ENCODE data around the gene SLC25A44. TPM values are rescaled to one million over a fixed set of nuclear protein-coding genes. Genes with fewer than 3 reads are reported as not detected.

Gene SLC25A44
- total RNA-seq, 5 donors from 2014 or later (not counting 1 experiment from before 2014, with no cell fraction given) = 16.8 to 24.5 (median 21.4) TPM

GRCh38 chr1:156247460-156248322 is 53.8 kb downstream of the SLC25A44 start, which contains the start of gene PAQR6:
PAQR6 (minus strand) TSS chr1:156248056; CDS start chr1:156246731, 1,325 bp downstream.
- Histone ChIP-seq H3K9me3 (no peaks in the 10 kb centered on the region), H3K4me3 (ENCODE audit: control insufficient read depth in 1 of 2, extremely low read depth in 1 of 2, low read length in 1 of 2) (no peak within 1 kb of the TSS), H3K27me3 (replicated peaks in 1 of 2; ENCODE audit: control insufficient read depth in 2 of 2, extremely low read depth in 1 of 2, insufficient read depth in 2 of 2, low read length in 1 of 2) (peaks cover 0 to 6% of the 10 kb centered on the region in 2 experiments), H3K4me1 (ENCODE audit: control insufficient read depth in 1 of 2, extremely low read depth in 1 of 2, insufficient read depth in 2 of 2, low read length in 2 of 2) (peaks cover 4 to 31% of the 10 kb centered on the region in 2 experiments), H3K36me3 (ENCODE audit: control insufficient read depth in 2 of 2, extremely low read depth in 1 of 2, insufficient read depth in 1 of 2, low read length in 1 of 2) (peaks cover 10 to 27% of the 10 kb centered on the region in 2 donors), H3K27ac (ENCODE audit: low read length) (no peak within 1 kb of the TSS)
- no peaks in the 10 kb centered on the region for H3K9me3 Mint-ChIP-seq
- POLR2A ChIA-PET = no interaction called here
- no peak for ATAC-seq (replicated peaks in 1 of 4)
- WGBS (ENCODE audit: insufficient coverage) = 89% methylated on average over 9 of the region's 16 CpGs
- peaks cover 13 to 40% (median 16%) of the 10 kb centered on the region in 3 donors for H3K4me1 Mint-ChIP-seq
- H3K27me3 Mint-ChIP-seq = no peaks in the 10 kb centered on the region
- CTCF ChIA-PET = no interaction called here
- peaks cover 8% of the 10 kb centered on the region for H3K36me3 Mint-ChIP-seq
- peak within 1 kb of the TSS in 1 of 2 donors; percentile 31 for H3K27ac Mint-ChIP-seq
- DNase-seq = no peak
- peak within 1 kb of the TSS in 1 of 3 donors; percentile 6 for H3K4me3 Mint-ChIP-seq

DNA sequence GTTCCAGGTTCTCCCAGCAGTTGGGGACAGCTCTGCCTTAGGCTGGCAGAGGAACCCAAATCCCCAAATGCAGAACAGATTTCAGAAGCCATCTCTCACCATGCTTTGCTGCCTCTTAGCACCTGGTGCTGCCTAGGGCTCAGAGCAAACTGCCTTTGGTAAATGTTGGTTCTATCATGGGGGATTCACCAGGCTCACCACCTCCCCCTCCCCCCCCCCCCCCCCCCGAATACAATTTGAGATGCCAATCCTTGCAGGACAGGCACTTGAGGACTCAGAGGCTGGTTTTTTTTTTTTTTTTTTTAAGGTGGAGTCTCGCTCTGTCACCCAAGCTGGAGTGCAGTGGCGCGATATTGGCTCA is 54.4 kb downstream of the SLC25A44 start:
- Histone ChIP-seq H3K9me3 (no peaks in the 10 kb centered on the region), H3K36me3 (ENCODE audit: control insufficient read depth in 2 of 2, extremely low read depth in 1 of 2, insufficient read depth in 1 of 2, low read length in 1 of 2) (peaks cover 13 to 33% of the 10 kb centered on the region in 2 donors), H3K4me3 (ENCODE audit: control insufficient read depth in 1 of 2, extremely low read depth in 1 of 2, low read length in 1 of 2) (no peak overlapping the region), H3K27ac (ENCODE audit: low read length) (no peak overlapping the region), H3K27me3 (replicated peaks in 1 of 2; ENCODE audit: control insufficient read depth in 2 of 2, extremely low read depth in 1 of 2, insufficient read depth in 2 of 2, low read length in 1 of 2) (peaks cover 0 to 6% of the 10 kb centered on the region in 2 experiments), H3K4me1 (ENCODE audit: control insufficient read depth in 1 of 2, extremely low read depth in 1 of 2, insufficient read depth in 2 of 2, low read length in 2 of 2) (peaks cover 4 to 31% of the 10 kb centered on the region in 2 experiments)
- Mint-ChIP-seq H3K36me3 (peaks cover 14% of the 10 kb centered on the region), H3K4me1 (peaks cover 13 to 43% (median 16%) of the 10 kb centered on the region in 3 donors), H3K27me3 (no peaks in the 10 kb centered on the region), H3K9me3 (no peaks in the 10 kb centered on the region), H3K27ac (no peak overlapping the region), H3K4me3 (no peak overlapping the region)
- ChIA-PET CTCF (no interaction called here), POLR2A (no interaction called here)
- WGBS (ENCODE audit: insufficient coverage) = no CpG with 5 or more reads among the region's 4 CpGs
- no peak for ATAC-seq (replicated peaks in 1 of 4)
- DNase-seq = no peak

DNA sequence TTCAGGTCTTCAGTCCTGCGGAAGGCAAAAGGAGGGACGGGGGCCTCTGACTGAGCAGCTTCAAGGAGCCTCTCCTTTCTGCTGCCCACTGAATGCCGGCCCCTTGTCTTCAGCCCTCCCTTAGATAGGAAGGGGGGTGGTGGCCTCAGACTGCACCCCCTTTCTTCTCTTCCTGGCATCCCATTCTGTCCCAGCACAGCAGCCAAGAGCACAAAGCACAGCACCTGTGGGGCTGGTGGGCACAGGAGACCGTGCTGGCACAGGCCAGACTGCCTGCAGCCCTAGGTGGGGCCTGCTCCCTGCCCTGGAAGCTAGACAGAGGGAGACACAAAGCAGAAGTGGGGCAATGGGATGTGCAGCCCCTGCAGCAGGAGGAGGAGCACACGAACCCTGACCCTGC is 55.7 kb downstream of the SLC25A44 start:
- no peak overlapping the region for H3K27ac ChIP-seq (ENCODE audit: low read length)
- no peak for DNase-seq
- H3K9me3 ChIP-seq = no peaks in the 10 kb centered on the region
- H3K36me3 ChIP-seq (ENCODE audit: control insufficient read depth in 2 of 2, extremely low read depth in 1 of 2, insufficient read depth in 1 of 2, low read length in 1 of 2) = peaks cover 18 to 43% of the 10 kb centered on the region in 2 donors
- POLR2A ChIA-PET = interaction anchor here in 1 of 2 donors (0.5 kb wide), 1 partner anchor 16 kb away, joined by 4 read pairs; no protein-coding TSS in a partner anchor
- H3K4me1 ChIP-seq (ENCODE audit: control insufficient read depth in 1 of 2, extremely low read depth in 1 of 2, insufficient read depth in 2 of 2, low read length in 2 of 2) = peaks cover 4 to 30% of the 10 kb centered on the region in 2 experiments
- Mint-ChIP-seq H3K36me3 (peaks cover 23% of the 10 kb centered on the region), H3K4me3 (no peak overlapping the region), H3K27ac (peak overlapping the region in 1 of 2 donors; percentile 36), H3K4me1 (peaks cover 10 to 40% (median 12%) of the 10 kb centered on the region in 3 donors), H3K9me3 (no peaks in the 10 kb centered on the region), H3K27me3 (no peaks in the 10 kb centered on the region)
- WGBS (ENCODE audit: insufficient coverage) = 92% methylated on average over 2 of the region's 5 CpGs
- no peak overlapping the region for H3K4me3 ChIP-seq (ENCODE audit: control insufficient read depth in 1 of 2, extremely low read depth in 1 of 2, low read length in 1 of 2)
- CTCF ChIA-PET = no interaction called here
- ATAC-seq (replicated peaks in 1 of 4) = no peak
- peaks cover 0 to 6% of the 10 kb centered on the region in 2 experiments for H3K27me3 ChIP-seq (replicated peaks in 1 of 2; ENCODE audit: control insufficient read depth in 2 of 2, extremely low read depth in 1 of 2, insufficient read depth in 2 of 2, low read length in 1 of 2)

DNA sequence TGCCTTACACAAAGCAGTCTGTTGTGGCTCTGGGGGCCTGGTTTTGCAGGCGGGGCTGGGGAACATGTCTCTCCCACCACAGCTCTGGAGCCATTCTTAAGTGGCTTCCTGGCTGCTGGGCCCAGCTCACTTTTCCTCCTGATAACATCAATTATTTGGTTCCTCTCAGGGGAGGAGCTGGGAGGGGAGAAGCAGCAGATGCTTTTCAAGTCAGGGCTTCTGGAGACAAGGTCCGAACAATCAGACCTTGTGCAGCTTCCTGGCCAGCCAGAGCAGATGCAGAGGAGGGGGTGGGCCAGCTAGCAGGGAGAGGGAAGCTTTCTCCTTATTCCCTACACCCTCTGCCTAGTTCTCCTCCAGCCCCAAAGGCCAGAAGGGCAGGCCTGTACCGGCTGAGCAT is 57.6 kb downstream of the SLC25A44 start:
- H3K9me3 ChIP-seq = no peaks in the 10 kb centered on the region
- peaks cover 30% of the 10 kb centered on the region for H3K36me3 Mint-ChIP-seq
- ChIA-PET POLR2A (no interaction called here), CTCF (no interaction called here)
- H3K4me3 Mint-ChIP-seq = no peak overlapping the region
- no peak overlapping the region for H3K4me3 ChIP-seq (ENCODE audit: control insufficient read depth in 1 of 2, extremely low read depth in 1 of 2, low read length in 1 of 2)
- DNase-seq = no peak
- ATAC-seq (replicated peaks in 1 of 4) = peak in 2 of 4 experiments; percentile 7 to 17
- H3K4me1 Mint-ChIP-seq = peaks cover 0 to 25% (median 0%) of the 10 kb centered on the region in 3 donors
- H3K27me3 Mint-ChIP-seq = no peaks in the 10 kb centered on the region
- H3K27ac Mint-ChIP-seq = peak overlapping the region in 1 of 2 donors; percentile 48
- H3K27ac ChIP-seq (ENCODE audit: low read length) = peak overlapping the region; percentile 18
- peaks cover 0 to 12% of the 10 kb centered on the region in 2 experiments for H3K4me1 ChIP-seq (ENCODE audit: control insufficient read depth in 1 of 2, extremely low read depth in 1 of 2, insufficient read depth in 2 of 2, low read length in 2 of 2)
- H3K27me3 ChIP-seq (replicated peaks in 1 of 2; ENCODE audit: control insufficient read depth in 2 of 2, extremely low read depth in 1 of 2, insufficient read depth in 2 of 2, low read length in 1 of 2) = no peaks in the 10 kb centered on the region
- WGBS (ENCODE audit: insufficient coverage) = no CpG with 5 or more reads among the region's 3 CpGs
- H3K36me3 ChIP-seq (ENCODE audit: control insufficient read depth in 2 of 2, extremely low read depth in 1 of 2, insufficient read depth in 1 of 2, low read length in 1 of 2) = peaks cover 22 to 55% of the 10 kb centered on the region in 2 donors
- H3K9me3 Mint-ChIP-seq = no peaks in the 10 kb centered on the region

DNA sequence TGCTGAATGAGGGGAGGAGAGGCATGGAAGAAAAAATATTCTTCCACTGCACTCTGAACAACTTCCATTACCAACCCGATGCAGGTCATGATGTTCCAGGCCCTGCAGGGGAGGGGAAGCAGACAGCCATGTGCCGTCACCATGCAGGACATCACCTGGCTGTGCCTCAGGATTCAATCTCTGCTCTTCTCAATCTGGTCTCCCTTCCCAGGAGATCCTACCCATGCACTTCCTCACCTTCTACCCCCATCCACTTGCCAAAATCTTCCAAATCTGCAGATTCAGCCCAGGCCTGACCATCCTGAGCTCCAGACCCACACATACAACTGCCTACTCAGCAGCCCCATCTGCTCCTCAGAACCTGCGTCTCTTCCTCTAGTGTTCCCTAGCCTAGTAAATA is 59.7 kb downstream of the SLC25A44 start:
- H3K27ac ChIP-seq (ENCODE audit: low read length) = no peak overlapping the region
- POLR2A ChIA-PET = no interaction called here
- DNase-seq = no peak
- no peaks in the 10 kb centered on the region for H3K9me3 Mint-ChIP-seq
- no peaks in the 10 kb centered on the region for H3K27me3 ChIP-seq (replicated peaks in 1 of 2; ENCODE audit: control insufficient read depth in 2 of 2, extremely low read depth in 1 of 2, insufficient read depth in 2 of 2, low read length in 1 of 2)
- ATAC-seq (replicated peaks in 1 of 4) = no peak
- no peaks in the 10 kb centered on the region for H3K9me3 ChIP-seq
- no peak overlapping the region for H3K4me3 Mint-ChIP-seq
- peaks cover 0 to 26% (median 2%) of the 10 kb centered on the region in 3 donors for H3K4me1 Mint-ChIP-seq
- H3K27me3 Mint-ChIP-seq = no peaks in the 10 kb centered on the region
- H3K4me1 ChIP-seq (ENCODE audit: control insufficient read depth in 1 of 2, extremely low read depth in 1 of 2, insufficient read depth in 2 of 2, low read length in 2 of 2) = peaks cover 0 to 10% of the 10 kb centered on the region in 2 experiments
- 88% methylated on average over 3 of the region's 3 CpGs for WGBS (ENCODE audit: insufficient coverage)
- CTCF ChIA-PET = interaction anchor here in 1 of 2 donors (0.6 kb wide), 1 partner anchor 371 kb away, joined by 3 read pairs; no protein-coding TSS in a partner anchor
- peaks cover 44% of the 10 kb centered on the region for H3K36me3 Mint-ChIP-seq
- peaks cover 29 to 71% of the 10 kb centered on the region in 2 donors for H3K36me3 ChIP-seq (ENCODE audit: control insufficient read depth in 2 of 2, extremely low read depth in 1 of 2, insufficient read depth in 1 of 2, low read length in 1 of 2)
- H3K4me3 ChIP-seq (ENCODE audit: control insufficient read depth in 1 of 2, extremely low read depth in 1 of 2, low read length in 1 of 2) = no peak overlapping the region
- H3K27ac Mint-ChIP-seq = peak overlapping the region in 1 of 2 donors; percentile 68

- H3K27ac Mint-ChIP-seq = peak overlapping the region in 1 of 2 donors; percentile 34
- Histone ChIP-seq H3K4me3 (ENCODE audit: control insufficient read depth in 1 of 2, extremely low read depth in 1 of 2, low read length in 1 of 2) (no peak overlapping the region), H3K27ac (ENCODE audit: low read length) (no peak overlapping the region), H3K4me1 (ENCODE audit: control insufficient read depth in 1 of 2, extremely low read depth in 1 of 2, insufficient read depth in 2 of 2, low read length in 2 of 2) (no peaks in the 10 kb centered on the region), H3K27me3 (replicated peaks in 1 of 2; ENCODE audit: control insufficient read depth in 2 of 2, extremely low read depth in 1 of 2, insufficient read depth in 2 of 2, low read length in 1 of 2) (no peaks in the 10 kb centered on the region), H3K9me3 (no peaks in the 10 kb centered on the region), H3K36me3 (ENCODE audit: control insufficient read depth in 2 of 2, extremely low read depth in 1 of 2, insufficient read depth in 1 of 2, low read length in 1 of 2) (peaks cover 37 to 79% of the 10 kb centered on the region in 2 donors)
- no peaks in the 10 kb centered on the region for H3K27me3 Mint-ChIP-seq
- peaks cover 2 to 8% (median 7%) of the 10 kb centered on the region in 3 donors for H3K4me1 Mint-ChIP-seq
- H3K4me3 Mint-ChIP-seq = no peak overlapping the region
- WGBS (ENCODE audit: insufficient coverage) = 100% methylated on average over 2 of the region's 2 CpGs
- DNase-seq (no peak), ATAC-seq (replicated peaks in 1 of 4) (no peak)
- H3K9me3 Mint-ChIP-seq = no peaks in the 10 kb centered on the region
- CTCF ChIA-PET = no interaction called here
- POLR2A ChIA-PET = no interaction called here
- peaks cover 58% of the 10 kb centered on the region for H3K36me3 Mint-ChIP-seq
These were observed 63.8 kb downstream of the SLC25A44 start for GRCh38 chr1:156257711-156258110.

Measured in T-cell (primary cell).